GM21367 (cell line): ENCODE results near the gene SCYL3.
"Not testable (repeated sequence)": the region's sequence is repeated elsewhere in the genome, so short reads cannot be mapped to it uniquely, and the experiment has no call there.

Experiments used
- ATAC-seq: cut with Tn5 transposase; IDR thresholded peaks from one replicate; pipeline ENCODE4 v1.9.1; 2021; ENCODE audit not compliant: unreplicated experiment

Gene SCYL3

DNA sequence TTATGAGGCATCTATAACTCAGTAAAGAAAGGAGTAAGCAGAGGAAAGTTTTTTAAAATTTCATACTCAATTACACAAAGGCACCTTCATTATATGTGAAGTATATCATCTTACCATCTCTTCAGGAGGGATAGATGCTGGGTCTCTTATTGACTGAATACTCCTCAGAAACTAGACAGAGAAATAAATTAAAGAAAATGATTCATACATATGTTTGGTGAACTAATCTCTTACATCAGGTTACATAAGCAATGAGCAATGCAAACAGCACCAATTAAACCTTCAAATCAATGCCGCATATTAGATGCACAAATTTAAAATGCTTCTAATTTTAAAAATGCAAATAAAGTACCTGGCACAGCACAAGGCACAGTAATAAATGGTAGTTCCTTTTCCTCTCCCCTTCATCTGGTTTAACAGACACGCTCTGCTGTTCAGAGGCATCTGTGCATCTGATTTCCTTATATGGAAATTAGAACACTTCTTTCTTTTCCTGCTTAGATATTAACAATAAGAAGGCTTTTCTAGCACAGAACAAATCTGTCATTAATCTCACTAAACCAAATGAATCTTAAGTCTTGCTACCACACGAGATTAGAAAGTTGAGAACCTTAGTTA is 20.0 kb downstream of the SCYL3 start:
- no peak for ATAC-seq

DNA sequence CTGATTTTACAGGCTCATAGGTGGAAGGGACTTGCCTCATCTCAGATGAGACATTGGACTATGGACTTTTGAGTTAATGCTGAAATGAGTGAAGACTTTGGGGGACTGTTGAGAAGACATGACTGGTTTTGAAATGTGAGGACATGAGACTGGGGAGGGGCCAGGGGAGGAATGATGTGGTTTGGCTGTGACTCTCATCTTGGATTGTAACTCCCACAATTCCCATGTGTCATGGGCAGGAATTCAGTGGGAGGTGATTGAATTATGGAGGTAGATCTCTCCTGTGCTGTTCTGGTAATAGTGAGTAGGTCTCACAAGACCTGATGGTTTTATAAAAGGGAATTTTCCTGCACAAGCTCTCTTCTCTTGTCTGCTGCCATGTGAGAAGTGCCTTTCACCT is 20.8 kb downstream of the SCYL3 start:
- no peak for ATAC-seq

DNA sequence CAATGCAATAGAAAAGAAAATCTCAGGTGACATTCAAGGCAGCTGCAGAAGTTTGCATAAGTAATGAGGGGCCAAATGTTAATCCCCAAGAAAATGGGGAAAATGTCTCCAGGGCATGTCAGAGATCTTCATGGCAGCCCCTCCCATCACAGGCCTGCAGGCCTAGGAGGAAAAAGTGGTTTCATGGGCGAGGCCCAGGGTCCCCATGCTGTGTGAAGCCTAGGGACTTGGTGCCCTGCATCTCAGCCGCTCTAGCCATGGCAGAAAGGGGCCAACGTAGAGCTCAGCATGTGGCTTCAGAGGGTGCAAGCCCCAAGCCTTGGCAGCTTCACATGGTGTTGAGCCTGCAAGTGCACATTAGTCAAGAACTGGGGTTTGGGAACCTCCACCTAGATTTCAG is 21.7 kb downstream of the SCYL3 start:
- not testable (repeated sequence) for ATAC-seq

DNA sequence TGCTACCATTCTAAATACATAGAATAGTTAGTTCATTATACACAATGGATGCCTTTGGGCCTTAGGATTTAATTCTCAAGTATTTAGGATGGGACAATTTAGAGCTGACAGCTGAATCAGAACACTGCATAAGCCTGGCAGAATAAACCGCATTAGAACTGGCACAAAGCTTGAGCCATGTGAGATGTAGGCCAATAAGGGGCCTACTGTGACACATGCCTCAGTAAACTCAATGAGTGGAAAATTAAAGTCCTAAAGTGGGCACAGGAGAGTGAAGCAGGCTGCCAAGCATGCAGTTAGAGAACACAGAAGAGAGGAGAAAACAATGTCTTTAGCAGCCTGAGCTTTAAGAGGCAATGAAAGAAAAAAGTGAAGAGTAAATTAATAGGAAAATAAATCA is 24.3 kb downstream of the SCYL3 start:
- no peak for ATAC-seq

DNA sequence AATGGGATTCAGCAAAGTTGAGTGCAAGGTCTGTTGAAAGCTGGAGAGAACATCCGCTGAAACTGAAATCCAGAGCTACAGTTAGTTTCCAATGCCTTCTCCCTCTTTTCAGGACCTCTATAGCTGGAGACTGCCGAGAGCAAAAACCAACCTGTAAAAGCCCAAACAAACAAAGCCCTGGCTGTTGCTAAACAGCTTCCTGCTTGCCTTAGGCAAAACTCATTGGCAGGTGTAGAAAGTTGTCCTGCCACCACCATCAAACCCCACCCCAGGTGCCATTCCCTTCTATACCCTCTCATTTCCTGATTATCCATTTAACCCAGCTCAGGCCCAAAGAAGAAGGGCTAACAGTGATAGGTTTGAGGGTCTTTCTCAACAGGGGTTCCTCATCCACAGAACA is 24.7 kb downstream of the SCYL3 start:
- ATAC-seq, result no peak

DNA sequence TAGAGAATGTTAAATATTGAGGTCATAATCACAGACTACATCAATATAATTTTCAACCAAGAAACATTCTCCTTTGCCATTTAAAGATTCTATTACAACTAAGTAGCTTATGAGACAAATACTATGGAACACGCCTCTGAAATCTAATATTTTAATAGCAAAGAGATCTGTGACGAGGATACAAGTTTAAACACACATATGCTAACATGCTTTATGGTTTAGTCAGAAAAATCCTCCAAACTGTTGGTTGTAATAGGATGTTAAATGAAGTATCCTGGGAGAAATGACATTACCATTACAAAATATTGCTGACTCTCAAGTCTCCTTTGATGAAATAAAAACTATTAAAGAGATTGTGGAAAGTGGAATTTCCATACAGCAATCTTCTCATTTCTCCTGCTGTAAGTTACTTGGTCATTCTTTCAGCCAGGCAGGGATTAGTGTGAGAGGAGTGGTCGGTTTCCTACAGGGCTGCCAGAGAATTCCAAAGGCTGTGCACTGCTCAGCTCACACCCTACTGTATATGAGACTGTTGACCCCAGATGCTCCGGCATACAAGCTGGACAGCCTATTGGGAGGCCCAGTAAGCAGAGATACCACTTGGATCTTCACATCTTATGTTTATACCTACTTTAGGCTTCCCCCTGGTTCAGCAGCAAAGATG is 26.6 kb downstream of the SCYL3 start:
- ATAC-seq, result no peak

DNA sequence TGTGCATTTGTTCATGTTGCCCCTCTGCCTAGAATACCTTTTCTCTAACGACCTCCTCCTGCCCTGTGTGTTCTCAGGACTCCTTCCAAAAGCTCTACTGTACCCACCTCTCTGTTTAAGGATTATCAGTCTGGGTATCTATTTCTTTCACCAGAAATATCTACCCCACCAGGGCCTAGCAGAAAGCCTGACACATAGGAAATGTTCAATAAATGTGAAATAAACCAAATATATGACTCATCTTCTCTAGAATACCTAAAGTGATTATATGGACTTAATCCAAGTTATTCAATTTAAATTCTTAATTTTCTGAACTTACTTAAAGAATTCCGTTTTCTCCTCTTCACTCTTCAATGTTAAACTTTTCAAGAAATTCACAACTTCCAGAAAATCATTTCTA is 27.1 kb downstream of the SCYL3 start:
- ATAC-seq, result no peak

DNA sequence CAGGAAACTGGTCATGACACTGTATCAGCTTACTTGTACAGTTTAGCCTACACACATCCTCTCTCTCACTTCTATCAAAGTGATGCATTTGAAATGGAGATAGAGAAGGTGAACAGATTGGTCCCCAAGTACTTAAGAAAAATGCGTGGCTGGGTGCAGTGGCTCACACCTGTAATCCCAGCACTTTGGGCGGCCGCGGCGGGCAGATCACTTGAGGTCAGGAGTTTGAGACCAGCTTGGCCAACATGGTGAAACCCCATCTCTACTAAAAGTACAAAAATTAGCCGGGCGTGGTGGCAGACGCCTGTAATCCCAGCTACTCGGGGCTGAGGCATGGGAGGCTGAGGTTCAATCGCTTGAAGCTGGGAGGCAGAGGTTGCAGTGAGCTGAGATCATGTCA is 29.2 kb downstream of the SCYL3 start:
- ATAC-seq, result not testable (repeated sequence)

DNA sequence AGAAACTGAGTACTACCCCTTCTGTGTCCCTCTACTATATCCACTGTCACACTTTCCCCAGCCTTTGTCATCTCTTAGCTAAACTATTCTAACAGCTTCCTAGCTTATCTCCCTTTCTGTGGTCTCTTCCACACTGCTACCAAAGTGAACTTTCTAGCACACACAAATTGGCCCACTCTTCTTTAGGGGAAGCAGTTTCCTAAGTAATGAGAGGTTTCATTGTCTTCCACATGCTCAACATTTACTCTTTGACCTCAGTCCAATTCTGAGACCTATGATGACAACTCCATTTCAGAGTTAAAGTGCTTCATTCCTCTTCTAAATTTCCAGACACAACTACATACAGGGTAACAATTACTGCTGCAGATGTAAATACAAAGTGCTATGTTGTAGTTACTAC is 32.9 kb downstream of the SCYL3 start:
- no peak for ATAC-seq

DNA sequence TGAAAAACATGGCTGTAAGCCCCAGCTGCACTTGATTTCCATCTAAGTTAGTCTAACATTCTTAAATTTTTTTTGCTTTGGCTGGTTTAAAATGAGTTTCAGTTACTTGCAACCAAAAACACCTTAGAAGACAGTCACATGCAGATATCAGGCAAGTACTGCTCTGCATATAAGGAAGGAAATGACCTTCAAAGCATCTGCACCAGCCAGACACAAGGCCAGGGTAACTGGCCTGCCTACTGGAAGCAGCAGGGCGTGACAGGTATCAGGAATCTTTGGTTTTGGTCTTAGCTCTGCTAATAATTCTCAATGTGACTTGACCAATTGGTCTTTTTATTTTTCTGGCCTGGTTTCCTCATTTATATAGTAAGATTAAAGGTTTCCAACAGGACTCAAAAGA is 33.5 kb downstream of the SCYL3 start:
- peak; percentile 42 for ATAC-seq

DNA sequence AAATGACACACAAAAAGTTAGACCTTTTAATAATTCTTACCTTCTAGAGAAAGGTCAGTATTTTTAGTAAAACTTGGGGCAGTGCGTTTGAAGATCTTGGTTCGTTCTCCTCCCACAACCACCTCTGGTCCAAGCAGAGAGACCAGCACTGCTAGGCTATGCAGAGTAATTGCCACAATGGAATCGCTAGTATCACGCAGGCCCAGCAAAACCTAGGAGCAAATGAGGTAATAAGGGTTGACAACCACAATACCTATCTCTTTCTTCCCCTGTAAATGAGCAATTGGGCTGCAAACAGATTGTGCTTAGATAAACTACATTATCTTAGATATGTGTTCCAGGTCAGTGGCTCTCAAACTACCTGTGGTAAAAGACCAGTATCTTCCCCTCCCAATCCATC is 34.7 kb downstream of the SCYL3 start:
- ATAC-seq, result no peak

DNA sequence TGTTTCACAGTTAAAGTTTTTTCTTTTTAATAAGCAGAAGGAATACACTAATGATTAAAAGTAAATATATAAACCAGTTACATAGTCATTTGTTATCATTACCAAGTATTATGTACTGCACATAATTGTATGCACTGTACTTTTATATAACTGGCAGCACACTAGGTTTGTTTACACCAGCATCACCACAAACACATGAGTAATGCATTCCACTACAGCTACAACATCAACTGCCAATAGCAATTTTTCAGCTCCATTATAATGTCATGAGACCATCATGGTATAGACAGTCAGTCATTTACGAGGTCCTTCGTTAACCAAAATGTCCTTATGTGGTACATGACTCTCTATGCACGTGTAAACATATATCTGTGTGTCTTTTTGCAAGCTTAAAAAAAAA is 35.2 kb downstream of the SCYL3 start:
- no peak for ATAC-seq

DNA sequence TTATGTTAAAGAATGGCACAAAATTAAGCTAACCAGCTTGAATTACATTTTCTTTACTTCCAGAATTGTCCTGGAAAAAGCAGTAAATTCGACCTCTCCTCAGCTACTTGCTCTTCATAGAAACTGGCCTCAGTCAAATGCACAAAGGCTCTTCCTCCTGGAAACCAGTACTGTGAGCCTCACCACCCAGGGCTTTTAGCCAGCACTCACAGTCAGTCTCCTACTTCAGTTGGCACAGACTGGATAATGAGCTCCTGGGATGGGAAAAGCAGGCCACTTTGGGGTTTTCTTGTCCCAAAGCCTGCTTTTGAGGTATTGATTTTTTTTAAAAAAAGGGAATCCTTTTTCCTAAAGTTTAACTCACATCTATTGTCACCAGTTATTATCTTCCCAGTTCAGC is 40.4 kb downstream of the SCYL3 start:
- ATAC-seq, result no peak

DNA sequence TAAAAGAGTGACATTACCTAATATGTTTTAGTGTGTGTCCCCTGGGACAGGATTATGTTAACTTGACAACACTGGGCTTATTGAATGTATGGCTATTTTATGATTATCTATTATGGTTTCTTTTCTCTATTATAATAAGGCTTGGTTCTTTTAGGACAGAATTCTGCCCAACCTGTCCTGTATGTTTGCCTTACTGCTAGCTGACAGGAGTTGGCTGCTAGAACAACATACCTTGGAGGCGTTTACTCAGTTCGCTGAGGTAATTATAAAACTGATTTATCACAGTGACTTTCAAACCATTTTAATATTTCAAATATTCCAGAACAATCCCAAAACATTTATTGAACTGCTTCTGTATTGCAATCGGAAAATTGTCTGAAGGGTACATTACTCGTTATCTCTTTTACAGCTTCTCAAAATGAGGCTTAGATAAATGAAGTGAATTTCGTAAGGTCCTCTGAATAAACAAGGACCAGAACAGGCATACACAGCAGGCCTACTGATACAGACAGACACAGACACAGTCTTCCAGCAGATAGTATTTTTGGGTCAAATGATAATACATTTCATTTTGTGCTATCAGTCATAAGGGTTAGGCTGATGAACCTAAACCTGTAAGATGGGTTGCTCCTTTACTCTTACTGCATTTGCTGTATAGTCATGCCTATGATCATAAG is 44.2 kb downstream of the SCYL3 start:
- ATAC-seq, result no peak

DNA sequence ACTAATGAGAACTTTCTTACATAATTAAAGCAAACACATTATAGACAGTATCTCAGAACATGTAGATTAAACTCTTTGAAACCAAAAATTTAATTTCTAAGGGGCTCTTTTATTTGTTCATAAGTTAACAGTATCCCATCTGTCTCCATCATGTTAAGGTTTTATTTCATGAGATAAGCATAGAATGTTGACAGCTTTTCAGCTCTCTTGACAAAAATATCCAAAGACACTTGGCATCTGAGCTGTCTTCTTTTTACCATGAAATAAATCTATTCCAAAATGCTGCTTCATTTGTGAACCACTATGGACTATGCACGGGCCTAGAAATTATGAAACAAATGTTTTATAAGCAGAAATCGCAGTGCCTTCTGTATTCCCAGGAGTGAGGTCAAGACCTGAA is 45.2 kb downstream of the SCYL3 start:
- no peak for ATAC-seq

DNA sequence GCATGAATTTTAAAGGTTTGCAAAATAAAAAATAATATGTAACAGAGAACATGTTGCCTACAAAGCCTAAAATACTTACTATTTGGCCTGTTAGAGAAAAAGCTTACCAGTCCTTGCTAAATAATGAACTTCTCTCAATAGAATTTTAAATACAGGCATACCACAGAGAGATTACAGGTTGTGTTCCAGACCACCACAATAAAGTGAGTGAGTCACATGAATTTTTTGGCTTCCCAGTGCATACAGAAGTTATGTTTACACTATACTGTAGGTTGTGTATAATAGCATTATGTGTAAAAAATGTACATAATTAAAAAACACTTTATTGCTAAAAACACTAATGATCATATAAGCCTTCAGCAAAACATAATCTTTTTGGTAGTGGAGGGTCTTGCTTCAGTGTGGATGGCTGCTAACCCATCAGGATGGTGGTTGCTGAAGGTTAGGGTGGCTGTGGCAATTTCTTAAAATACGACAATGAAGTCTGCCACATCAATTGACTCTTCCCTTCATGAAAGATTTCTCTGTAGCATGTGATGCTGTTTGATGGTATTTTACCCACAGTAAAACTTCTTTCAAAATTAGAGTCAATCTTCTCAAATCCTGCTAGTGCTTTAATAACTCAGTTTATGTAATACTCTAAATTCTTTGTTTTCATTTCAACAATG is 48.6 kb downstream of the SCYL3 start:
- ATAC-seq, result no peak

DNA sequence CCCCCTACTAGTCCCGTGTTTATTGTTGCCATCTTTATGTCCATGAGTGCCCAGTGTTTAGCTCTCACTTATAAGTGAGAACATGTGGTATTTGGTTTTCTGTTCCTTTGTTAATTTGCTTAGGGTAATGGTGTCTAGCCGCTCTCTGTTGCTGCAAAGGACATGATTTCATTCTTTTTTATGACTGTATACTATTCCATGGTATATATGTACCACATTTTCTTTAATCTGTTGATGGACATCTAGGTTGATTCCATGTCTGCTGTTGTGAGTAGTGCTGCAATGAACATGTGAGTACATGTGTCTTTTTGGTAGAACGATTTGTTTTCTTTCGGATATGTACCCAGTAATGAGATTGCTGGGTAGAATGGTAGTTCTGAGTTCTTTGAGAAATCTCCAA is 54.8 kb downstream of the SCYL3 start:
- ATAC-seq, result no peak

DNA sequence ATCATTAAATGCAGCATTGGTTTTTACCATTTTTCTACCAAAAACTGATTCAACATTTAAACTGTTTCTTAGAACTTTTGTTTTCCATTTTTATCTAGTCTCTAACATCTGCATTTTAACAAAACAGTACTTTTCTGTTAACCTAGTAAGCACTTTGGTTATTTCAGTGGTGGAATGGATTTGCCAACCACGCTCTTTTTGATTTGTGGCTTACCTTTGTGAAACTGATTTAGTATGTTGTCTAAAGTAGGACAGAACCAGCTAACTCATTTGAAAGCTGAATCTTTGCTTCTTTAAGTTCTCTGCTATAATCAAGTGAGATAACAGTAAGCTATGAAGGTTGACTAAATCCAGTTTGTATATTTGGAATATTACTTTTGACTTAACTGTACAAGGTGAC is 57.5 kb downstream of the SCYL3 start:
- no peak for ATAC-seq

DNA sequence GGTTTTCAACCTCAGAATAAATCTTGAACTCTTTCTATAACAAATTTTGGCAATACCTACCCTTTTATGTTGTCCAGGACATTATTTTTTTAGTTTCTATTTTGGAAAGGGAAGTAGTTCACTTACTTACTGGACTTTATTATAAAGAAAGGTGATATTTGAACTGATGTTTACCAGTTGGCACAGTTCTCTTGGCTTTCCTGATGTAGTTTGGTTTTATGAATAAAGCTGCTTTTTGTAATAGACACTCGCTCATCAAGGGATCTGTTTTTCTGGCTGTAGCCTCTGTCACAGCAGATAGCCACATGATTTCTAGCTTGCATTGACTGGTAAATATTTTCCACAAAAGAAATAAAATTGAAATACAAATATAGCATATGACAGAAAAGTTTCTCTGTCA is 58.0 kb downstream of the SCYL3 start:
- ATAC-seq, result no peak

DNA sequence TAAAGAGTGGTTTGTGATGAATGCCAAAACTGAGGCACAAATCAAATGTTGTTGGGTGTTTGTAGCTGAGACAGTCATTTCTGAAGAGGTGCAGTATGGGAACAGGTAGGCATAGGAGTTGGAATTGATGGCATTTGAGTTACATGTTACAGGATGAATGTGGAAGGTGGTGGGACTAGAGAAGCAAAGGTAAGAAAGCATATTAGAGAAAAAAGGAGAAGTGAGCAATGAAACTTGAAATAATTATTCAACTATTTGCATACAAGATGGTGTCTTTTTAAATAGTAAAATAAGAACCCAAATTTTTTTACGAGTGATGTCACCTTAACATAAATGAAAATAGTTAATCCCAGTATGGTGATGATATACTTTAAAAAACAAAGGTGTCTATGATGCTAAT is 58.8 kb downstream of the SCYL3 start:
- ATAC-seq, result no peak

DNA sequence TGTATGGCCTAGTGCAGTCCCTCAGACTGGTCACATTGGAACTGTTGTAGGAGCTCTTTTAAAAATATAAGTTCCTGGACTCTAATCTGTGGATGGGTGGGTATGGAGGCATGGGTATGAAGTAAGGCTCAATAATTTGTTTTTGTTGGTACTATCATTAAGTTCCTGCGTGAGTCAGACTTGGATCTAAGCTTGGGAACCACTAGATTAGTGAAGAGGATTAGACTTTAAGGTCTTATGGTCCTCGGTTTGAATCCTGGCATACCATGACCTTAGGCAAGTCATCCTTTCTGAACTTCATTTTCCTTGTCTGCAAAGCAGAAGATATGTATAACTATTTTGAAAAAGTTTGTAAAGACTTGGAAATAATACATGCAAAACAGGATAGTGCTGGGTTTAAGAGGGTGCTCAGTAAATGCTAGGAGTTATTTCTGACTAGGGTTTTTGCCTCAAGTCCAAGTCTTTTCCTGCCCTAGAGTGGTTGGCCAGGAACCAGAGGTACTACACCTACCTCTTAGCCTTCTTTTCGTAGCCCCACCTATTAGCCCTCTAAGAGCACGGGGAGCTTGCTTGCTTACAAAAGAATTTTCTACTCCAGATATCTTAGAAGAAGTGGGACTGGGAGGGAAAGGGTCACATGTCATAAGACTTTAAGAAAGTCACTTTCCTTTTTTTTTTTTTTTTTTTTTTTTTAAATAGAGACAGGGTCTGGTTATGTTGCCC is 60.4 kb downstream of the SCYL3 start:
- no peak for ATAC-seq
